HG02571 (cell line): ENCODE results near the gene SNX25.
A peak's percentile ranks its signal among the peaks of the same experiment; 100 is the strongest.

Source experiments
- ATAC-seq: cut with Tn5 transposase; IDR thresholded peaks from one replicate; pipeline ENCODE4 v1.9.1; 2021; ENCODE audit warnings: mild to moderate bottlenecking, moderate library complexity; ENCODE audit not compliant: unreplicated experiment

Gene SNX25

DNA sequence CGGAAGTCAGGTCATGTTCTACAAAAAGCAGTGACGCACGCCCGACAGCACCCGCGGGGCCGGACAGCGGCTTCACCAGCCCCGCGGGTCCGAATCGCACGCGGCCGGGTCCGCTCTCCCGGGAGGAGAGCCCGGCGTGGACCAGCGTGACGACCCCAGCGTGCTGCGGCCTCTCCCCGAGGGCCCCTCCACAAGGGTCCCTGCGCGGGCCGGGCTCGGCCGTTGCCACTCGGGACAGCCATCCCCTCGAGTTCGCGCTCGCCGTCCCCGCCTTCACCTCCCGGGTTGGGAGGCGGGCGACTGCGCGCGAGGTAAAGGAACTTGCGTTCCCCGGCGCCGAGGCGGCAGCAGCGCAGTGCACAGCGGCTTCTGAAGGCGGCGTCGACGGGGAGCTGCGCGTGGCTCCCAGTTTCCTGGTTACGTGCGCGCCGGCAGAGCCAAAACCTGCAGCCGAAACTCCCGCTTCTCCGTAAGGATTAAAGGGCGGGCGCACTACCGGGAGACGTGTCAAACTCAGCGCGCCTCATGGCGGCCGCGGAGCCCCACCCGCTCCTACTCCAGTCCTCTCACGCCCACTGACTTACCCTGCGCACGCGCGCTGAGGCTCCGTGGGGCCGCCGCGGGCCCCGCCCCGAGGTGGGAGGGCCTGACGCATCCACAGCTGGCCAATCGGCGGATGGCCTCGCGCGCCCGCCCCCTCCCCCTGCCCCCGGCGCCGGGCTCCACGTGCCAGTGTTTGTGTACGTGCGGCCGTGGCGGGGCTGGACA is 186.7 kb downstream of the SNX25 start:
- ATAC-seq = peak; percentile 76

DNA sequence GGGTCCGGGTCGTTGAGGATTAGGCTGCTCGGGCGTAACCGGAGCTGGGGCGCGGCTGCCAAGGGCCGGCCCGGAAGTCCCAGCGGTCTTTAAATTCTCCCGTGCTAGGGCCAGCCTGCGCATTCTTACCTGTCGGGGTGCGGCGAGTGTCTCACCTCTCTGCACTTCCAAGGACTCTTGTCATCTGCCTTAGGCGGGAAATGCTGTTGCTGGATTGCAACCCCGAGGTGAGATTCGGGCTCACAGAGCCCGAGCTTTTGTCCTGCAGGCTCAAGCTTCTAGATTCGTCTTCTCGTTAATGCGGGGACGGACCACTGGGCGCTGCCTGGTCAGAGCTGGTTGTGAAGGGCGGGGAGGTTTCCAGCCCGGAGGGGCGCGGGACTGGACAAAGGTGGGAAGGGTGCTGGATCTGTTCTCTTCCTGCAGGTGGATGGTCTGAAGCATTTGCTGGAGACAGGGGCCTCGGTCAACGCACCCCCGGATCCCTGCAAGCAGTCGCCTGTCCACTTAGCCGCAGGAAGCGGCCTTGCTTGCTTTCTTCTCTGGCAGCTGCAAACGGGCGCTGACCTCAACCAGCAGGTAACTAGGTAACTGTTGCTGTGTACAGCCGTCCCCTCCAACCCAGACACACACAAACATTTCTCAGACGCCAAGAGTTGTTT is 187.5 kb downstream of the SNX25 start, which contains the start of gene ANKRD37:
ANKRD37 (plus strand) TSS at position 118 of the 662 bp plus-strand sequence; CDS start at position 201, 83 bp downstream.
- no peak for ATAC-seq

DNA sequence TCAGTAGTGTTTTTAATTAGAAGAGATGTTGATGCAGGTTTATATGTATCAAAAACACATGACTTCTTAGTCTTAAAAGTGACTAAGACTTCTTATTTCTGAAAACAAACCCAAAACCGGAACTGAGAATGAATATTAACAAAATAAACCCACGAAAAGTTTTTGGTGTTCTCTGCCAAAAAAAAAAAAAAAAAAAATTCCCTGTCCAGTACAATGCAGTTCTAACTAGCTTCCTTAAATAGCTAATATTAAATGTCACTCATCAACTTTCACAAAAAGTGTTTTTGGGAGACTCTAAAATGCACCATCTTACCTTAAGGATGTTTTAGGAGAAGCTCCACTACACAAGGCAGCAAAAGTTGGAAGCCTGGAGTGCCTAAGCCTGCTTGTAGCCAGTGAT is 189.2 kb downstream of the SNX25 start:
- ATAC-seq = no peak

DNA sequence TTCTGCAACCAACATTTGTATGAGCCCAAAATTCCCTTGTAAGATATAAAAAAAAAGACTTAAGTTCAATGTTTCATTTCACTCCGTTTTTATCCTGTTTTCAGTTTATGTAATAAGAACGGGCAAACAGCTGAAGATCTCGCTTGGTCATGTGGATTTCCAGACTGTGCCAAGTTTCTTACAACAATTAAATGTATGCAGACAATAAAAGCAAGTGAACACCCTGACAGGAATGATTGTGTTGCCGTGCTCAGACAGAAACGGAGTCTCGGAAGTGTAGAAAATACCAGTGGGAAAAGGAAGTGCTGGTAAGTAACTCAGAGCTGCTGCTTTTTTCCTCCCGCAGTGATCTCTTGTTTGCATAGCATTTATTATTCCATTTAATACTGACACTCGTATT is 190.1 kb downstream of the SNX25 start:
- ATAC-seq = no peak

DNA sequence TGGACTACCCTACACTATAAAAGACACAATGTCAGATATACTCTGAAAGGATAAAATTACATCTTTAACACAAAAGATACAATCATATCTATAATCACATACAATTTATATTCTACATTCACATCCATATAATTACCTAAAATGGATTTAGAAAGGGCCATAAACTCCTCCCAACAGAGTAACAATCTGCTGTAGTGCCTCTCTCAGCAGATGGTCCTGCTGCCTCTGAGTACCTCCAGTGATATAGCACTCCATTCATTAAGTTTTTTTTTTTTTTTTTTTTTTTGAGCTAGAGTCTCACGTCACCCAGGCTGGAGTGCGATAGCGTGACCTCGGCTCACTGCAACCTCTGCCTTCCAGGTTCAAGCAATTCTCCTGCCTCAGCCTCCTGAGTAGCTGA is 194.6 kb downstream of the SNX25 start:
- no peak for ATAC-seq

DNA sequence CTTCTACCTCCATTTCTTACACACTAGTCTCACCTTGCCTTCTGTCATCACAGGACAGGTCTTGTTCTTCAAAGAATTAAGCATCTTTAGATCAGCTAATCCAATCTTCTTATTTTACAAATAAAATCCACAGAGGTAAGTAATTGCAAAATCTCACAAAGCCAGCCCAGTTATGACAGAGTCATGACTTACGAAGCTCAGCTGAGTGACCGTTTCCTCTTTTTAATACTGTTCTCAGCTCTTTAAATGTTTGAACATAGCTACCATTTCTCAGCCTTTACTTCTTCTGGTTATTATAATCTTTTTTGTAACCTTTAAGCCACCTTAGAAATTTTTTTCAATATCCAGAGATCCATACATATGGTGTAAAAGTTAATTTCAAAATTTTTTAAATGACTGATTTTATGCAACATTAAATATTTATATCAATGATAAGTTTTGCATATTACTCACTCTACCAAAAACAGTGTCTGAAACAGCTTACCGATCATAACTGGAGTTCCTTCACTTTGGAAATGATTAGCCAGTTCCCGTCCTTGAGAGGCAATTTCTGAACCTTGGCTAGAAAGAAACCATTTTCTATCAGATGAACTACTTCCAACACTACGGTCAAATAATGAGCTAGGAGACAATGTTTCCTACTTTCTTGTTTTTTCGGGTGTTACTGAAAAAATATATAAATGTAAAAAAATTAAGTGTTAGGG is 196.1 kb downstream of the SNX25 start:
- no peak for ATAC-seq

DNA sequence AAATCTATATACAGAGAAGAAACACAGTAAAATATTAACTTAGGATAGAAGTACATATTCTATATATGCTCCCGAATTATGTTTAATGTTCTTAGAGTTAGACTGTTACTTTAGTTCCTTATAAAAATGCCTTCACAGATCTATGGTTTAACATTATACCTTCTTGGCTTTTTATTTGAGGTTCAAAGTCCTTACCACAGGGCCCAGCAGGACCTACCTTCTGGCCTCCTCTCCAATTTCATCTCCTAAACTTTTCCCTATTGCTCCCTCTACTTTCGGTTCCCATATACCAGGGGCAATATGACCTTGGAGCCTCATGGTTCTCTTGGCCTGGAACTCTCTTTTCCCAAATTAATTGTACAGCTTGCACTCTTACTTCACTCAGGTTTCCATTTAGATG is 199.0 kb downstream of the SNX25 start:
- no peak for ATAC-seq

DNA sequence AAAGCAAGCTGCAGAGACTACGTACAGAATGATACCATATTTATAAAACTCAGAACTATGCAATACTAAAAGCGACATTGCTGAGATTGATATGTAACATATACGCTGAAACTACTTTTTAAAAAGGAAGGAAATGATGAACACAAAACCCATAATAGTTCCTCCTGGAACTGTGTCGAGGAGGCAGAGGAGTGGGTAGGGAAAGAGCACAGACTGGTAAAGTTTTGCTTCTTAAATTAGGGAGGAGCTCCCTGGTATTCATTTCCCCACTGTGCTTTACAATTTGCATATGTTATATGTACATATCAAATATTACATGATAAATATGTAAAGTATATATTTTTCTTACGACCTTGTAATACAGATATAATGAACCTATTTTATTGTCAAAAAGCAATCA is 202.5 kb downstream of the SNX25 start:
- ATAC-seq = no peak

DNA sequence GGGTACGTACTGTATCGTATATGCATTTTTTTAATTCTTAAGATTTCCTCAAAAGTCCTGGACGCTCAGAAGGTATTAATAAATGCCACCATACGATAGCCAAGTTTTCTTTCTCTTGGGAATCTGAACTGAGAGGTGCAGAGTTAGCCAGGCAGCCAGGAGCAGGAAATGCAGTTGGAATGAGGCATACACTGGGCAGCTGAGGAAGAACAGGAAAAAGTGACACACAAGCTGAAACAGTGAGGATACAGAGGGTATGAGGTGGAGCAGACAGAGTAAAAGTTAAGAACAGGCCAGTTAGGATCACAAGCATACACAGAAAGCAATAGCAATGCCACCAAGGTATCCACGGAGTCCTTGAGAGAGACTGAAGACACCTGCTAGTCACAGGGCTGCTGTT is 203.0 kb downstream of the SNX25 start:
- ATAC-seq = no peak
